GM18498 (cell line): ENCODE results near the gene GJB4.
"Not testable (repeated sequence)": the region's sequence is repeated elsewhere in the genome, so short reads cannot be mapped to it uniquely, and the experiment has no call there.

Experiments
- ATAC-seq: cut with Tn5 transposase; IDR thresholded peaks from one replicate; pipeline ENCODE4 v1.9.1; 2021; ENCODE audit warnings: mild to moderate bottlenecking, moderate library complexity; ENCODE audit not compliant: unreplicated experiment

The GJB4 gene

DNA sequence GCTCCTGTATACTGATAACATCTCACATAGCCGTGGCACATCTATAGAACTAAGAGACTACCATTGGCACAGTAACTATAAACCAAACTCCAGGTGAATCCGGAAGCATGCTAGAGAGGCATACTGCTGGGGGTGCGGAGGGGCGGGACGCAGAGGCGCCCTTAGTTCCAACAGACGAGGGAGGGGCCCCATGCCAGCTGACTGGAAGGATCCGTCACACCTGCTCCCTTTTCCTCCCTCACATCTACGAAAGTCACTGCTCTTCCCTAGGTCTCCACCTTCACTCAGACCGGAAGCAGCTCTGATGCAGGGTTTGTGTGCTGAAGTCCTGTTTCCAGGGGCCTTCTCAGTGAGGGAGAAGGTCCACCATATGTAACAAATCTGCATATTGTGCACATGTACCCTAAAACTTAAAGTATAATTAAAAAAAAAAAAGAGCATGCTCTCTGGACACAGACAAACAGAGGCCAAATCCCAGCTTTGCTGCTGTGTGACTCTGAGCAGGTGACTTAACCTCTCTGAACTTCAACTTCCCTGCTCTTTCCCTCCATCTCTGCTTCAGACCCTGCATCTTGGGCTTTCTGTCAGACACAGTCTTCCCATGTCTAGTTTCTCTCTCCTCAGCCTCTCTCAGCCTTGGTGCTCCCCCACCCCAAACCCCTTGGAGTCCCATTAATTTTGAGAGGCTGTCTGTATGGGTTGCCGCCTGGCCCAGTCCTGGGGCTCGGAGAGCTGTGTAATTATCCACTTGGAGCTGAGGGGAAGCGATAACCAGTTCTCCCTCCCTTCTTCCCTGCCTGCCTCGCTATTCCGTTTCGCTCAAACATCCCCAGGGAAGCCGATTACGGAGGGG lies 12.5 kb upstream of the GJB4 start:
- ATAC-seq, result no peak

DNA sequence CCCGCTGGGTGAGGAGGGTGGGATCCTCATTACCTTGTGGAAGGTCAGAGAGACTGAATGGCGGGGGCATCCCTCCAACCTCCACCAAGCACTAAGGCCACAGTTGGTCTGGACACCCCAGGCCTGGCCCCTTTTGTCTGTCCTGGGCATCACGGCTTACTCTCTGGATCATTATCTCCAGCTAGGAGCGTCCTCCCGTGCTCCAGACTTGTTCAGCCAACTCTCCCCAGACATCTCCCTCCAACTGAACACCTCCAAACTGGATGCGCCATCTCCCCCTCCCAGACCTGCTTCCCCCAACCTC lies 11.9 kb upstream of the GJB4 start:
- no peak for ATAC-seq

GRCh38 chr1:34749992-34750391 lies 9.5 kb upstream of the GJB4 start:
- ATAC-seq, result no peak

GRCh38 chr1:34750610-34751009 lies 8.9 kb upstream of the GJB4 start:
- ATAC-seq, result no peak

DNA sequence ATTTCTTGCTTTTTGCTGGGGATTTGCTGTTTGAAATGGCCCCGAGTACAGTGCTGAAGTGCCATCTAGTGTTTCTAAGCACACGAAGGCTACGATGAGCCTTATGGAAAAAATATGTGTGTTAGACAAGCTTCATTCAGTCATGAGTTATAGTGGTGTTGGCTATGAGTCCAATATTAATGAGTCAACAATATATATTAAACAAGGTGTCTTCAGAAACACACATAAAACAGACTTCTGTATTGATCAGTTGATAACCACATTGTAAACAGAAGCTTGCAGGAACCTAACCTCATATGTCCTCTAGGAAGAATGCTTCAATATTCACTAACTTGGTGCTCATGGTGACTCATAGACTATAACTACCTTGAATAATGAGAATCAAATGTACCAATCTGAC lies 6.4 kb upstream of the GJB4 start:
- no peak for ATAC-seq

- no peak for ATAC-seq
These were observed 4.4 kb upstream of the GJB4 start, which contains the start of gene GJB5 for GRCh38 chr1:34754964-34755637. GJB5 (plus strand) TSS chr1:34755047; CDS start chr1:34757331, 2,284 bp downstream.

DNA sequence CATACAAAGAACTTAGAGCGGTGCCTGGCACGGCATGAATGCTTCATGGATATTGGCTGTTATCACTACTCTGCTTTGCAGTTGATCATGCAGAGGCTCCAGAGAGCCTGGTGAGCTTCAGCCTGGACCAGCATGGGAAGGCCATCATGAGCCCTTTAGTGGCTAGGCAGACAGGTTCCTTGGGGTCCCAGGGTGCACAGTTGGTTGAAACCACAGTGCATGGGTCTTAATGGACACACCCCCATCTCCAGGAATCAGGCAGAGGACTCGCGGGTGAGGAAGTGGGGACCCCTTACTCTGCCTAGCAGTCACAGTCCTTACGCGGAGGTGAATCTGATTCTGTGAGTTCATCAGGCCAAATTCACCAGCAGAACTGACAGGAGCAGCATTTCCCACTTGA lies 3.6 kb upstream of the GJB4 start:
- no peak for ATAC-seq

- ATAC-seq, result no peak
These were observed 2.2 kb upstream of the GJB4 start for GRCh38 chr1:34757386-34757785.

DNA sequence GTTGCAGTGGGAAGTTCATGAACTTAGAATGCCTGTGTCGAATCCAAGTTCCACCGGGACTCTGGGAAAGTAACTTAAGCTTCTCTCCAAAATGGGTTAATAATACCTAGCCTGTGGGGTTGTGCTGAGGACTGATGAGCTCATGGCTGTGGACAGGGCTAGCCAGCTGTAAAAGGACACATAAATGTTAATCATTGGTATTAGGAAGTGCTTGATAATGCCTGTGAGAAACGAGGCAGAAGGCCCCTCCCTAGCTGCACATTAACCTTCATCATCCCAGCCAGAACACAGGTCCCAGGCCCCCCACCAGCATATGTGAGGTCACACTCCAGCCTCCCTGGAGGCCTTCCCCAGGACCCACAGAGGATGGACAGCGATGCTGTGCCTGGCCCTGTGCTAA lies 789 bp upstream of the GJB4 start:
- ATAC-seq, result no peak

GRCh38 chr1:34761176-34761761 lies 1.7 kb downstream of the GJB4 start:
- ATAC-seq, result no peak

GRCh38 chr1:34761776-34762307 lies 2.3 kb downstream of the GJB4 start:
- ATAC-seq, result no peak

DNA sequence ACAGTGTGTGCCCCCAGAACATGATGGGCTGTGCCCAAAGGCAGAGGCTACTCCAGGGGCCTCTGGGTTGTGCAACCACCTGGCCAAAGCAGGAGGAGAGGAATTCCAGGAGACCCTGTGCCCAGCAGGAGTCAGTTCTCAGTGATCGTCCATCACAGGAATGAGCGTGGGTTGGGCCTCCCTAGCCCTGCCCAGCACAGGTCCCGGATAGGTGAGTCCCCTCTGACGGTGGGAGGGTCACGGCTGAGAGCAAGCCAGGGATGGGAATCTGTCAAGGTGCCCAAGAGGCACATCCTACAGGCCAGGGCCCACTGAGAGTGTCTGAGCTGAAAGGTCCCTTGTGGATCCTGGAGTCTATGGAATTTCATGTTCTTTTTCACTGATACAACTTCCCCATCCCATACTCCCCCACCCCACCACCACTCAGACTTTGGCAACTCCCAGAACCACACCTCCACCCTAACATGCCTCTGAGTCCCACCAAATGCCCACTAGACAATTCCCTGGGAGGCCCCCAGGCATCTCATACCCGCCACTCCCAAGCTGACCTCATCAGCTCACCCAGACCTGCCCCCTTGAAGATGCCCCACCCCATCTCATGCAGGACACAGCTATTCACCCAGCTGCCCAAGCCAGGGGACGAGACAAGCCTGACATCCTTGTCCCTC lies 3.1 kb downstream of the GJB4 start:
- ATAC-seq, result no peak

- no peak for ATAC-seq
These were observed 3.7 kb downstream of the GJB4 start for GRCh38 chr1:34763142-34763781.

GRCh38 chr1:34768856-34769255 lies 9.3 kb downstream of the GJB4 start:
- ATAC-seq, result no peak

DNA sequence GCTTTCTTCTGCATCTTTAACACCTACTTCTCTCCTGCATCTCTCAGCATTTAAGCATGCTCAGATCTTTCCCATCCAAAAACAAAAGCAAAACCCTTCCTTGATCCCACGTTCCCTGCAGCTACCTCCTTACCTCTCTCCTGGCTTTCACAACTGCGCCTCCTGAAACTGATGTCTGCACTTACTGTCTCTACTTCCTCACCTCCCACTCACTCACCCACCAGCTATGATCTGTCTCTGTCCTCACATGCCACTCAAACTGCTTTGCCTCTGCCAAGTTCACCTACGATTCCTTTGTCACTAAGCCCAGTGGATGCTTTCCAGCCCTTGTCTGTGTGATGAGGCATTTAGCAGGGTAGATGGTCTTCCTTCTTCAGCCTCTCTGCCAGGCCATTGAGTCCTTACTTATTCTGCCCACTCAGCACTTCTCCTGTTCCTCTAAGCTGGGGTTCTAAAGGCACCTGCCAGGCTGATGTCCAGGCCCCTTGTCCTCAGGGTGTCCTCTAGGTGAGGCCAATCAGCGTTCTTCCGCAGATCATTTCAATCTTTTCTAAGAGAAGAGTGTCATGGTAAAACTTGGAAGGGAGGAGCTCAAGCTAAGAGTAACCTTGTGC lies 11.5 kb downstream of the GJB4 start:
- no peak for ATAC-seq

GRCh38 chr1:34771573-34772371 lies 12.2 kb downstream of the GJB4 start:
- ATAC-seq, result no peak

DNA sequence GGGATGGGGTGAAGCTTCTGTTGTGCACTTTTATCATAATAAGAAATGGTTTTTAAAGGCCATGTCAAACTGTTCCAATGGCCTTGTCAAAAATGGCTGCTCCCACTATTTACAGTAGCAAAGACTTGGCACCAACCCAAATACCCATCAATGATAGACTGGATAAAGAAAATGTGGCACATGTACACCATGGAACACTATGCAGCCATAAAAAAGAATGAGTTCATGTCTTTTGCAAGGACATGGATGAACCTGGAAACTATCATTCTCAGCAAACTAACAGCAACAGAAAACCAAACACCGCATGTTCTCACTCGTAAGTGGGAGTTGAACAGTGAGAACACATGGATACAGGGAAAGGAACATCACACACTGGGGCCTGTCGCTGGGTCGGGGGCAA lies 13.6 kb downstream of the GJB4 start:
- not testable (repeated sequence) for ATAC-seq

DNA sequence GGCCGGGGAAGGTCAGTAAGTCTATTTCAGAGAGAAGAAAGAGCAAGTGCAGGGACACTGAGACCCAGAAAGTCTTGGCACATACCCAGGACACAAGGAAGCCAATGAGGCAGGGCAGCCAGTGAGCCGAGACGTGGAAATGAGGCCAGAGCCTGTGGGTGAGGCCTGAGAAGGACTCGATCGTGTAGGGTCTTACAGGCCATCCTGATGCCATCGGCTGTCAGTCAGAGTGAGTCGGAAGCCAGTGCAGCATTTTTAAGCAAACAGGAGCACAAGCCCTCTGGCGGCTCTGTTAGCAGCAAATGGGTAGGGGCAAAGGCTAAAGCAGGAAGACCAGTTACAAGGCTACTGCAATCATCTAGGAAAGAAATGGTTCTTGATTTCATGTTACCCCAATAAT lies 15.4 kb downstream of the GJB4 start:
- ATAC-seq, result no peak

- no peak for ATAC-seq
These were observed 17.4 kb downstream of the GJB4 start for GRCh38 chr1:34776911-34777310.
